Transverse colon (tissue), 4 donors: ENCODE data around the gene HDAC4. TPM values are rescaled to one million over a fixed set of nuclear protein-coding genes. Genes with fewer than 3 reads are reported as not detected.
A peak's percentile ranks its signal among the peaks of the same experiment; 100 is the strongest.

Experiments used
- DNase-seq: peaks from one replicate; pipeline ENCODE4 v3.0.0-alpha.2; 2019
- H3K27ac ChIP-seq, 4 donors: fragments of 200-600 bp; sonication (generic); 2 replicates each; pipeline ENCODE4 v1.5.1; 2016 to 2018; ENCODE audit warnings: inconsistent platforms in 4 of 4
- H3K27me3 ChIP-seq: fragments of 200-600 bp; sonication (generic); 2 replicates; pipeline ENCODE4 v1.5.1; 2017; ENCODE audit warnings: inconsistent platforms
- H3K36me3 ChIP-seq, 4 donors: fragments of 200-600 bp; sonication (generic); 2 replicates each; pipeline ENCODE4 v1.5.1; 2017 to 2019; ENCODE audit warnings: inconsistent platforms in 4 of 4
- H3K4me1 ChIP-seq, 4 donors: fragments of 200-600 bp; sonication (generic); 2 replicates each; pipeline ENCODE4 v1.5.1; 2017 to 2020; ENCODE audit warnings: inconsistent platforms in 4 of 4
- H3K4me3 ChIP-seq, 4 donors: fragments of 200-600 bp; sonication (generic); 1 replicate in 1 of 4; 2 replicates in 3 of 4; pipeline versions ENCODE4 v1.5.1 to v1.6.1; 2017 to 2019; ENCODE audit warnings: inconsistent platforms in 4 of 4
- H3K9me3 ChIP-seq, 2 donors: fragments of 200-600 bp; sonication (generic); 2 replicates each; pipeline ENCODE4 v1.5.1; 2017 to 2019; ENCODE audit warnings: inconsistent platforms in 2 of 2
- EP300 ChIP-seq: sonication (generic); formaldehyde crosslinking; IDR thresholded peaks from one replicate; pipeline ENCODE4 v1.6.1; 2017; ENCODE audit warnings: antibody characterized with exemption, low read depth
- POLR2A ChIP-seq: fragments of 450-650 bp; IDR thresholded peaks from one replicate; pipeline ENCODE4 v1.6.1; 2016; ENCODE audit warnings: antibody characterized with exemption, mild to moderate bottlenecking, moderate library complexity
- POLR2AphosphoS5 ChIP-seq, 3 donors: sonication (generic); formaldehyde crosslinking; IDR thresholded peaks; one replicate each; pipeline ENCODE4 v1.6.1; 2016; ENCODE audit warnings: antibody characterized with exemption in 3 of 3
- WGBS, 2 donors: methylation state at CpG; one replicate each; pipeline ENCODE4 v1.1.5; 2018; ENCODE audit warnings: low coverage in 1 of 2; 5-methylcytosine and 5-hydroxymethylcytosine counted together
- in situ Hi-C, 4 donors: fragments of 200-750 bp; cut with MboI; loops; one replicate each; pipeline versions ENCODE4 v1.15.0 to v1.15.1; 2017; ENCODE audit warnings: low sequenced_read_pairs in 3 of 4, low pct_ligation_motif_present in 1 of 4, low pct_unique_long_range_greater_than_20kb in 1 of 4
- intact Hi-C: fragments of 100-400 bp; cut with DNase I; formaldehyde crosslinking; loops from one replicate; pipeline ENCODE4 v1.15.1; 2023; ENCODE audit warnings: low total_unique reads
- total RNA-seq, 4 donors: library from RNA; depleted of rRNA; stranded (reverse); fragments of >200 nt; gene quantifications; one replicate each; pipeline ENCODE4 v1.1.0, GENCODE V29; 2016
- TF ChIP-seq, protein P1 (sequence below), 5 experiments: fragments of 200-600 bp in 3 of 5; fragments of 450-650 bp in 2 of 5; sonication (generic) in 3 of 5; IDR thresholded peaks; 1 replicate in 2 of 5; 2 replicates in 3 of 5; pipeline ENCODE4 v1.5.1; 2016 to 2017; ENCODE audit warnings: antibody characterized with exemption in 5 of 5, inconsistent platforms in 3 of 5, mild to moderate bottlenecking in 2 of 5, moderate library complexity in 1 of 5

HDAC4 gene
- total RNA-seq, 4 donors from 2014 or later, result 33.9 to 192 (median 112) TPM

DNA sequence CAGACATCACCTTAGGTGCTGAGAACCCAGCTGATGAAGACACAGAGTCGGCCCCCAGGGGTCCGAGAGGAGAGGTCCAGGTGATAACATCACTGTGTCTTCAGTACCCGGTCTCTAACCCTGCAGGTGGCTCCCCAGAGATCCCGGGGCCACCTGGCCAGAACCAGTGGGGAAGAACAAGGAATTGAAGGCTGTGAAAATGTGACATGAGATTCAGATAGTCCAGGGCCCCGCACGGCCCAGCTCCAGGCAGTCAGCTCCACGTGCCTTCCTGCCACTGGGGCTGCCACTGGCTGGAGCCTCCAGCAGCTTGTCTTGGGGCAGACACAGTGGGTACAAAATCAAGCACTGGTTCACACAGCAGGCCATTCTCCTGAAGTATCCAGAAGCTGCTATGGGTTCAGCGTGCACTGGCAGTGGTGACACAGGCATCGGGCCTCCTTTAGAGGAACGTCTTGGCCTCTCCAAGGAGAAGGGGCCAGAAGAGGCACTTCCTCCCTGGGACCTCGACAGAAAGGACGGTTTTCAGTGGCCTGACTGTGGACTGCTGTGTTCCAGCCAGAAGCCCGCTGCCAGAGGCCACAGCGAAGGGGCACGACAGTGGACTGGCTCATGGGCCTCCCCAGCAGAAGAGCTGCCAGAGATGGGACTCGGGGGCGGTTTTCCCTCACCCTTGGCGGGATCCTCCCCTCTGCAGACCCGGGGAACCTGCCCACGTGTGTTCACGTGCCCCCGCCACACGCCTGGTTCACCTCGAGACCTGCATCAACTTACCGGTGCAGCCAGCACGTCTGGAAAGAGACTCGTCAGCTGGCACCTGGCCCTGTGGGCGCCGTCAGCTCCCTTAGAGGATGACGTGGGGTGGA lies 150.4 kb downstream of the HDAC4 start:
- WGBS, 2 donors, result 88 to 100% methylated on average over 1 to 28 of the region's 30 CpGs
- TF ChIP-seq, protein P1, sequence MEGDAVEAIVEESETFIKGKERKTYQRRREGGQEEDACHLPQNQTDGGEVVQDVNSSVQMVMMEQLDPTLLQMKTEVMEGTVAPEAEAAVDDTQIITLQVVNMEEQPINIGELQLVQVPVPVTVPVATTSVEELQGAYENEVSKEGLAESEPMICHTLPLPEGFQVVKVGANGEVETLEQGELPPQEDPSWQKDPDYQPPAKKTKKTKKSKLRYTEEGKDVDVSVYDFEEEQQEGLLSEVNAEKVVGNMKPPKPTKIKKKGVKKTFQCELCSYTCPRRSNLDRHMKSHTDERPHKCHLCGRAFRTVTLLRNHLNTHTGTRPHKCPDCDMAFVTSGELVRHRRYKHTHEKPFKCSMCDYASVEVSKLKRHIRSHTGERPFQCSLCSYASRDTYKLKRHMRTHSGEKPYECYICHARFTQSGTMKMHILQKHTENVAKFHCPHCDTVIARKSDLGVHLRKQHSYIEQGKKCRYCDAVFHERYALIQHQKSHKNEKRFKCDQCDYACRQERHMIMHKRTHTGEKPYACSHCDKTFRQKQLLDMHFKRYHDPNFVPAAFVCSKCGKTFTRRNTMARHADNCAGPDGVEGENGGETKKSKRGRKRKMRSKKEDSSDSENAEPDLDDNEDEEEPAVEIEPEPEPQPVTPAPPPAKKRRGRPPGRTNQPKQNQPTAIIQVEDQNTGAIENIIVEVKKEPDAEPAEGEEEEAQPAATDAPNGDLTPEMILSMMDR (IDR thresholded peaks at IDR 0.05), result no peak
- no peak for TF ChIP-seq POLR2AphosphoS5 (IDR thresholded peaks at IDR 0.05)
- no peak for TF ChIP-seq EP300
- no peak for TF ChIP-seq POLR2A
- intact Hi-C loops (no loop called here), in situ Hi-C loops (loop anchor here in 1 of 4 donors (25.0 kb wide), 1 partner anchor 637 kb away; no protein-coding TSS in a partner anchor)
- peaks cover 8 to 71% (median 32%) of the 10 kb centered on the region in 4 donors for H3K4me1 ChIP-seq
- no peaks in the 10 kb centered on the region for H3K9me3 ChIP-seq
- no peaks in the 10 kb centered on the region for H3K27me3 ChIP-seq
- no peak for DNase-seq
- peak overlapping the region; percentile 48 to 82 (median 66) for H3K27ac ChIP-seq
- no peak overlapping the region for H3K4me3 ChIP-seq
- no peaks in the 10 kb centered on the region for H3K36me3 ChIP-seq

DNA sequence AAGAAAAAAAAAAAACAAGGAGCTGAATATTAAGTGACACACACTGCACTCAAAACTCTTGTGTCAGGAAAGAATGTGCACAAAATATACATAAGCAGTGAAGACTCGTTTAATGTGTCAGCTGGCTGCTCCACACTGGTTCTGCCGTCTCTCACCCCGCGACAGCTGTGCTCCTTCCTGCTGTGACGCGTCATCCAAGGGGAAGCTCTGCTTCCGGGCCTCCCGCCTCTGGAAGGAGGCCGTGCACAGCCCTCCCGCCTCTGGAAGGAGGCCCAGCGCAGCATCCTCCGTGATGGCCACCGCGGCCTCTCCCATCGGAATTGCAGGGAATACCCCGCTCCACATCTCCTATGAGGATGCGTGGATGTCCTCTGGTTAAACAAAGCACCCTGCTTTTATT lies 151.0 kb downstream of the HDAC4 start:
- intact Hi-C loops, result no loop called here
- Histone ChIP-seq H3K27me3 (no peaks in the 10 kb centered on the region), H3K27ac (peak overlapping the region; percentile 48 to 82 (median 66)), H3K9me3 (no peaks in the 10 kb centered on the region), H3K4me1 (peaks cover 5 to 72% (median 34%) of the 10 kb centered on the region in 4 donors), H3K4me3 (no peak overlapping the region), H3K36me3 (no peaks in the 10 kb centered on the region)
- in situ Hi-C loops, result loop anchor here in 1 of 4 donors (25.0 kb wide), 1 partner anchor 638 kb away; no protein-coding TSS in a partner anchor
- DNase-seq, result peak; percentile 70
- TF ChIP-seq, protein P1 (IDR thresholded peaks at IDR 0.05), result no peak
- TF ChIP-seq EP300 (no peak), POLR2A (no peak), POLR2AphosphoS5 (IDR thresholded peaks at IDR 0.05) (peak; percentile 73 to 78 (median 76))
- 0 to 67% methylated on average over 1 to 17 of the region's 17 CpGs for WGBS, 2 donors

DNA sequence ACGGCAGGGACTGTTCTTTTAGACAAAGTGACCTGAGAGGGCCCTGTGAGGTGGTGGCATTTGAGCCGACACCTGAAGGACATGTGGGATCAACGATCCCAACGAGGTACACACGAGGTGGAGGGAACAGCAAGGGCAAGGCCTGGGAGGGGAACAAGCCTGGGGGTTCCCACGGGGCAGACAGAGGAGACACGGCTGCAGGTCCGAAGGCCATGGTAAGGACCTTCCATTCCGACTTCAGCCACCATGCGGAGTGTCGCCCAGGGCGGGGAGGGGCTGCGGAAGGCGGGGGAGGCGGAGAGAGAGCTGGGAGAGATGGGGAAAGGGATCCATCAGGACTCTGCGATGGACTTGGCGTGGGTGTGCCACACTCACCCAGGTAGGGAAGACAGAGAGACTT lies 151.8 kb downstream of the HDAC4 start:
- H3K9me3 ChIP-seq, result no peaks in the 10 kb centered on the region
- peak overlapping the region; percentile 48 to 82 (median 66) for H3K27ac ChIP-seq
- H3K27me3 ChIP-seq, result no peaks in the 10 kb centered on the region
- H3K4me1 ChIP-seq, result peaks cover 5 to 71% (median 39%) of the 10 kb centered on the region in 4 donors
- 80 to 94% methylated on average over 5 to 17 of the region's 17 CpGs for WGBS, 2 donors
- intact Hi-C loops, result no loop called here
- DNase-seq, result no peak
- no peak overlapping the region for H3K4me3 ChIP-seq
- no peak for TF ChIP-seq EP300
- TF ChIP-seq POLR2AphosphoS5 (IDR thresholded peaks at IDR 0.05), result no peak
- no peak for TF ChIP-seq POLR2A
- TF ChIP-seq, protein P1 (IDR thresholded peaks at IDR 0.05), result no peak
- in situ Hi-C loops, result no loop called here
- no peaks in the 10 kb centered on the region for H3K36me3 ChIP-seq

DNA sequence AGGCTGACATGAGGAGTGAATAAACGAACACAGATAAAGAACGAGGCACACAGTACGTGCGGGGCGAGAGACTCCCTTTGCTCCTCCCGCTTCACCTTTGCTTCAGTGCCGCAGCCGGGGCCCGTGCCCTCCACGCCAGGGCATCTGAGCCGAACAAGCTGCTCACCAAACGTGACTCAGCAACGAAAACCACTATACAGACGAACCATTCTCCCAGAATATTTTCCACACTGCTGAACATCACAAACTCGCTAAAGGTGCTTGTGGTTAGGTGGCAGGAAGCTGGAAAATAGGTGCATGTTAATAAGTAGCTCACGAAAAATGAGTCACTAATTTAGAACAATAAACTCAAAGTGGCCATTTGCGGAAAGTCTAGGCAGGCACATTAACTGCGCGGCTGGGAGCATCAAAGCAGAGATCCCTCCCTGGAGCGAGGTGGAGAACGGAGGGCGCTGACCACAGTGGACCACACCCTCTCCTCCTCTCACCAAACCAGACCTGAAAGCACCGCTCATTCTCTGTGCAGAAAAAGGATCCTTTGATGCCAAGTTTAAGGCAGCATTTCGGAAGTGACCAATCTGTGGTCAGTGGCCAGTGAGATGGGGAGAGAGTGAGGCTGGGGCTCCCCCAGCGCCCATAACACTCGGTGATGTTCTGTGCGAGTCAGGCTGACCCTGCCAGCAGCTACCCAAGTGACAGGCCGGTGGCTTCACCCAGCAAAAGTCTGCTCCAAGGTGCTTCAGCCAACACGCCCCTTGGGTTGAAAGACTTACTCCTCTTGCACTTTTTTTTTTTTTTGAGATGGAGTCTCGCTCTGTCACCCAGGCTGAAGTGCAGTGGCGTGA lies 153.2 kb downstream of the HDAC4 start:
- TF ChIP-seq, protein P1 (IDR thresholded peaks at IDR 0.05), result no peak
- TF ChIP-seq EP300, result no peak
- no peak for TF ChIP-seq POLR2AphosphoS5 (IDR thresholded peaks at IDR 0.05)
- TF ChIP-seq POLR2A, result no peak
- no peak overlapping the region for H3K4me3 ChIP-seq
- no peaks in the 10 kb centered on the region for H3K36me3 ChIP-seq
- no peaks in the 10 kb centered on the region for H3K9me3 ChIP-seq
- in situ Hi-C loops (no loop called here), intact Hi-C loops (no loop called here)
- H3K27me3 ChIP-seq, result no peaks in the 10 kb centered on the region
- H3K4me1 ChIP-seq, result peaks cover 5 to 68% (median 43%) of the 10 kb centered on the region in 4 donors
- WGBS, 2 donors, result 44 to 58% methylated on average over 7 to 31 of the region's 31 CpGs
- peak overlapping the region; percentile 71 to 83 (median 73) for H3K27ac ChIP-seq
- DNase-seq, result peak; percentile 8
